Left lung (tissue), 10 donors: ENCODE data around the gene NMT1. TPM values are rescaled to one million over a fixed set of nuclear protein-coding genes. Genes with fewer than 3 reads are reported as not detected.

Experiments used
- ATAC-seq: fragments of 200-7000 bp; cut with Tn5 transposase; one replicate; pipeline ENCODE4 v1.9.1; 2020; ENCODE audit warnings: moderate library complexity
- DNase-seq, 4 donors: peaks; one replicate each; pipeline ENCODE4 v3.0.0-alpha.2; 2013 to 2020
- H3K27ac ChIP-seq, 2 donors: fragments of 200-600 bp; sonication (generic) in 1 of 2; one replicate each; pipeline versions ENCODE4 v1.5.0 to v1.8.0; 2020 to 2021
- H3K27me3 ChIP-seq, 2 donors: fragments of 200-600 bp; sonication (generic) in 1 of 2; one replicate each; pipeline versions ENCODE4 v1.5.0 to v1.8.0; 2020 to 2021
- H3K36me3 ChIP-seq, 2 donors: fragments of 200-600 bp; sonication (generic) in 1 of 2; one replicate each; pipeline versions ENCODE4 v1.5.0 to v1.8.0; 2020 to 2021
- H3K4me1 ChIP-seq, 2 donors: fragments of 200-600 bp; one replicate each; pipeline ENCODE4 v1.8.0; 2021
- H3K4me3 ChIP-seq, 2 donors: fragments of 200-600 bp; sonication (generic) in 1 of 2; one replicate each; pipeline versions ENCODE4 v1.5.0 to v1.8.0; 2020 to 2021; ENCODE audit warnings: mild to moderate bottlenecking in 1 of 2
- H3K9me3 ChIP-seq, 2 donors: fragments of 200-600 bp; sonication (generic) in 1 of 2; one replicate each; pipeline versions ENCODE4 v1.5.0 to v1.8.0; 2020 to 2021
- intact Hi-C, 2 donors: fragments of 100-400 bp; cut with DNase I; formaldehyde crosslinking; loops; one replicate each; pipeline versions ENCODE4 v1.11.2 to v1.14.2; 2022
- polyA plus RNA-seq, 6 donors: library from polyadenylated mRNA; unstranded; fragments of 120-200 nt; gene quantifications; one replicate each; pipeline ENCODE4 v1.2.1, GENCODE V29; 2013; ENCODE audit not compliant: insufficient read length in 6 of 6
- total RNA-seq, 2 donors: library from RNA; stranded (reverse); fragmentation: NEBNext Ultra II Directional; extraction: Animal tissue kit (Norgen Biotek cat#: 25700); gene quantifications; one replicate each; pipeline ENCODE4 v1.2.1, GENCODE V29; 2021
- TF ChIP-seq, protein P1 (sequence below), 2 donors: fragments of 200-600 bp; sonication (generic) in 1 of 2; IDR thresholded peaks; one replicate each; pipeline versions ENCODE4 v1.5.0 to v1.8.0; 2021; ENCODE audit warnings: antibody characterized with exemption in 2 of 2
- donor health status: DM: no; HTN: yes; CAD: no.
- donor health status: DM: no; HTN: no; CAD: no.

Gene NMT1
- total and polyA plus RNA-seq, 8 donors, result 59.8 to 129 (median 69.9) TPM

GRCh38 chr17:45098081-45098868 lies 37.2 kb downstream of the NMT1 start:
- intact Hi-C loops, result no loop called here
- Histone ChIP-seq H3K4me1 (peaks cover 11 to 17% of the 10 kb centered on the region in 2 donors), H3K4me3 (no peak overlapping the region), H3K36me3 (peaks cover 8 to 99% of the 10 kb centered on the region in 2 donors), H3K27ac (no peak overlapping the region), H3K27me3 (no peaks in the 10 kb centered on the region), H3K9me3 (no peaks in the 10 kb centered on the region)
- ATAC-seq, result no peak
- TF ChIP-seq, protein P1, sequence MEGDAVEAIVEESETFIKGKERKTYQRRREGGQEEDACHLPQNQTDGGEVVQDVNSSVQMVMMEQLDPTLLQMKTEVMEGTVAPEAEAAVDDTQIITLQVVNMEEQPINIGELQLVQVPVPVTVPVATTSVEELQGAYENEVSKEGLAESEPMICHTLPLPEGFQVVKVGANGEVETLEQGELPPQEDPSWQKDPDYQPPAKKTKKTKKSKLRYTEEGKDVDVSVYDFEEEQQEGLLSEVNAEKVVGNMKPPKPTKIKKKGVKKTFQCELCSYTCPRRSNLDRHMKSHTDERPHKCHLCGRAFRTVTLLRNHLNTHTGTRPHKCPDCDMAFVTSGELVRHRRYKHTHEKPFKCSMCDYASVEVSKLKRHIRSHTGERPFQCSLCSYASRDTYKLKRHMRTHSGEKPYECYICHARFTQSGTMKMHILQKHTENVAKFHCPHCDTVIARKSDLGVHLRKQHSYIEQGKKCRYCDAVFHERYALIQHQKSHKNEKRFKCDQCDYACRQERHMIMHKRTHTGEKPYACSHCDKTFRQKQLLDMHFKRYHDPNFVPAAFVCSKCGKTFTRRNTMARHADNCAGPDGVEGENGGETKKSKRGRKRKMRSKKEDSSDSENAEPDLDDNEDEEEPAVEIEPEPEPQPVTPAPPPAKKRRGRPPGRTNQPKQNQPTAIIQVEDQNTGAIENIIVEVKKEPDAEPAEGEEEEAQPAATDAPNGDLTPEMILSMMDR (IDR thresholded peaks at IDR 0.05), result no peak
- DNase-seq, result peak in 1 of 4 donors; percentile 30

GRCh38 chr17:45098869-45099616 lies 37.9 kb downstream of the NMT1 start:
- no peak overlapping the region for H3K27ac ChIP-seq
- H3K36me3 ChIP-seq, result peaks cover 8 to 99% of the 10 kb centered on the region in 2 donors

GRCh38 chr17:45101546-45101882 lies 40.4 kb downstream of the NMT1 start:
- no peak for ATAC-seq
- Histone ChIP-seq H3K27ac (no peak overlapping the region), H3K4me3 (no peak overlapping the region), H3K4me1 (peaks cover 3 to 8% of the 10 kb centered on the region in 2 donors), H3K36me3 (peaks cover 8 to 99% of the 10 kb centered on the region in 2 donors), H3K27me3 (no peaks in the 10 kb centered on the region), H3K9me3 (no peaks in the 10 kb centered on the region)
- DNase-seq, result peak in 1 of 4 donors; percentile 4
- intact Hi-C loops, result no loop called here
- TF ChIP-seq, protein P1 (IDR thresholded peaks at IDR 0.05), result no peak

More at GRCh38 chr17:45098869-45099616, 37.9 kb downstream of the NMT1 start:
- peak; percentile 94 for ATAC-seq
- no peaks in the 10 kb centered on the region for H3K27me3 ChIP-seq
- H3K9me3 ChIP-seq, result no peaks in the 10 kb centered on the region
- intact Hi-C loops, result no loop called here
- peak; percentile 56 to 94 (median 82) for DNase-seq
- no peak overlapping the region for H3K4me3 ChIP-seq
- peaks cover 3 to 9% of the 10 kb centered on the region in 2 donors for H3K4me1 ChIP-seq
- TF ChIP-seq, protein P1 (IDR thresholded peaks at IDR 0.05), result peak; percentile 82 to 83

DNA sequence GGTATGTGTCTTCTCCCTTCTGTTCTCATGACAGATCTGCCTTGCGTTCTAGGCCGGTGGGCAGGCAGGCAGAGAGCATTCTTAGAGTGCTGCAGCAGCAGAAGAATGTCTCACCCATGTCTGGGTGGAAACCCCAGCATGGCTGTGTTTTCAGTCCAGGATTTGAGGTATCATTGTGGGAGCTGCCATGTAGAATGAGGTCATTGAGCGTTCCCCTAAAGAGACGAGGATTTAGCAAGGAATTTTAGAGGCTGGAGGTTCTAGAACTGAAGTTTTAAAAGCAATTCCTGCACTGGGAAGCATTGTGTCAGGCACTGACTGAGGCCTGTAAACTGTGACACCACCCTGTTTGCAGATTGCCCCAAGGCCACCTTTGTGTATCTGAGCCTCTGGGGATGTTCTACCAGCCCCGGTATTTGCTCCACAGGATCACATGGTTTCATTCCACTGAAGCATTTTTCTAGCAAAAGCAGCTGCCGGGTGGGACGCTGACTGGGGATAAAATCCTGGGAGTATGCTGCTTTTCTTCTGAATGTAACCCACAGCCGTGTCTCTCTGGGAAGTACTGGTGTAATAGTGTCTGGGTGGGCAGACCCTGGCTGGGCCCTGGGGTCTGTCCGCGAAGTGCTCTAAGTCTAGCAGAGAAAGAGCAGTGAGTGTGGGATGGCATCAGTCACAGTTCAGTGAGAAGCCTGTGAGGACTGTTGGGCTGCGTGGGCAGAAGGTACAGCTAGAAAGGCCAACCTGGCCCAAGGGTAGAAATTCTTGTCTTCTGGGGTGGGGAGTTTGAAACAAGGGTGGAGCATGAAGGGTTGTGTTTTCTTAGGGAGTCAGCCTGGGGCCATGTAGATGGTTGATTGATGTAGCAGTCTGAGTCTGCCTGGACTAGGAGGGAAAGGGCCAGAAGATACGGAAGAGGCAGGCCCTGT lies 41.0 kb downstream of the NMT1 start:
- TF ChIP-seq, protein P1 (IDR thresholded peaks at IDR 0.05), result no peak
- no peaks in the 10 kb centered on the region for H3K27me3 ChIP-seq
- no peaks in the 10 kb centered on the region for H3K9me3 ChIP-seq
- no peak for ATAC-seq
- H3K36me3 ChIP-seq, result peaks cover 8 to 99% of the 10 kb centered on the region in 2 donors
- H3K4me3 ChIP-seq, result no peak overlapping the region
- intact Hi-C loops, result no loop called here
- DNase-seq, result peak in 1 of 4 donors; percentile 24
- H3K4me1 ChIP-seq, result peaks cover 3 to 8% of the 10 kb centered on the region in 2 donors
- no peak overlapping the region for H3K27ac ChIP-seq
